ENCODE results near the gene HDGFL3. TPM values are rescaled to one million over a fixed set of nuclear protein-coding genes. Genes with fewer than 3 reads are reported as not detected.
A peak's percentile ranks its signal among the peaks of the same experiment; 100 is the strongest.

HDGFL3 gene
- total RNA-seq, result 10 to 100 TPM in 3 of 4 donors, 1 to 10 TPM in 1; 5.7 to 19.0 (median 12.4) TPM

DNA sequence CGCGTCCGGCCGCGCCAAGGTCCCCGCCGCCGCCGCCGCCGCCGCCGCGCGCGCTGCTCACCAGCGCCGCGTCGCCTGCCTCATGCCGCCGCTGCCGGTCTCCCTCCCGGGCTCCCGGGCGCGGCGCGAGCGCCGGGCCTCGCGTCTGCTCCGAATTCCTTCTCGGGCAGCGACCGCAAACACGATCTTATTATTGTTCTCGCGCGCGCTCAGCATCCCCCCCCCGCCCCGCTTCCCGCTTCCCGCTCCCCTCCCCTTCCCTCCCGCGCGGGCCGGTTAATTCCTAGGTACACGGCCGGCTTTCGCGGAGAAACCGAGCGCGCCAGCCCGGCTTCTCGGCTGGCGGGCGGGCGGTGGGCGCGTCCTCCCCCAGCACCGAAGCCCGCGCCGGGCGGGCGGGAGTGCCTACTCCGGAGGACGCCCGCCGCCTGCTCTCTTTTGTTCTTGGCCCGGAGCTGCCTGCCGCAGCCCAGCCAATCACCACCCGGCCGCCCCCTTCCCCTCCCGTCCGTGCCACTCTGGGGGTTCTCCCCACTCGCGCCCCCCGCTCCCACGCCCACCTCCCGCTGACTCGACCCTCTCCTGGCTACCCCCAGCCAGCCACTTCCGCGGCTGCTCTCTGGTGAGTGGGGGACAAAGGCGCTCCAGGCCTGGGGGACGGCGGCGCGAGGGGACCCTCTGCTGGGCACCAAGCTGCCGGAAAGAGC is at the start of gene HDGFL3:
TSS of gene HDGFL3 (minus strand) at position 164 of the 707 bp plus-strand sequence. CDS start 409 bp downstream, outside the sequence.
- WGBS, 2 donors, result 1% methylated on average over 28 to 78 of the region's 94 CpGs
- DNase-seq (ENCODE audit: low spot score in 2 of 2), result peak in 1 of 2 donors; percentile 92
- intact Hi-C loops (cut with DNase I; ENCODE audit: low total_unique reads), result no loop called here
- H3K4me3 ChIP-seq (ENCODE audit: low read depth, poor library complexity, severe bottlenecking), result peak within 1 kb of the TSS; percentile 62
- TF ChIP-seq, protein P1, sequence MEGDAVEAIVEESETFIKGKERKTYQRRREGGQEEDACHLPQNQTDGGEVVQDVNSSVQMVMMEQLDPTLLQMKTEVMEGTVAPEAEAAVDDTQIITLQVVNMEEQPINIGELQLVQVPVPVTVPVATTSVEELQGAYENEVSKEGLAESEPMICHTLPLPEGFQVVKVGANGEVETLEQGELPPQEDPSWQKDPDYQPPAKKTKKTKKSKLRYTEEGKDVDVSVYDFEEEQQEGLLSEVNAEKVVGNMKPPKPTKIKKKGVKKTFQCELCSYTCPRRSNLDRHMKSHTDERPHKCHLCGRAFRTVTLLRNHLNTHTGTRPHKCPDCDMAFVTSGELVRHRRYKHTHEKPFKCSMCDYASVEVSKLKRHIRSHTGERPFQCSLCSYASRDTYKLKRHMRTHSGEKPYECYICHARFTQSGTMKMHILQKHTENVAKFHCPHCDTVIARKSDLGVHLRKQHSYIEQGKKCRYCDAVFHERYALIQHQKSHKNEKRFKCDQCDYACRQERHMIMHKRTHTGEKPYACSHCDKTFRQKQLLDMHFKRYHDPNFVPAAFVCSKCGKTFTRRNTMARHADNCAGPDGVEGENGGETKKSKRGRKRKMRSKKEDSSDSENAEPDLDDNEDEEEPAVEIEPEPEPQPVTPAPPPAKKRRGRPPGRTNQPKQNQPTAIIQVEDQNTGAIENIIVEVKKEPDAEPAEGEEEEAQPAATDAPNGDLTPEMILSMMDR (IDR thresholded peaks at IDR 0.05), result no peak
- TF ChIP-seq POLR2A (IDR thresholded peaks at IDR 0.05), result no peak

DNA sequence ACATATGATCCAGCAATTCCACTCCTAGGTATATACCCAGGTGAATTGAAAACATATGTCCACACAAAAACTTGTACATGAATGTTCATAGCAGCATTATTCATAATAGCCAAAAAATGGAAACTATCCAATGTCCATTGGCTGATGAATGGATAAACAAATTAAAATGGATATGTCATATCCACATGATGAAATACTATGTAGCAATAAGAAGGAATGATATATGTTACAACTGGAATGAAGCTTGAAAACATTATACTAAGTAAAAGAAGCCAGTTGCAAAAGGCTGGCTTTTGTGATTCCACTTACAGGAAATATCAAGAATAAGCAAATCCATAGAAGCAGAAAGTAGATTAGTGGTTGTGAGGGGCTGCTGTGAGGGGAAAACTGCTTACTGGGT is 43.2 kb upstream of the HDGFL3 start:
- intact Hi-C loops (cut with DNase I; ENCODE audit: low total_unique reads), result no loop called here
- TF ChIP-seq POLR2A (IDR thresholded peaks at IDR 0.05), result no peak
- TF ChIP-seq, protein P1 (IDR thresholded peaks at IDR 0.05), result no peak
- DNase-seq (ENCODE audit: low spot score in 2 of 2), result no peak
- no peak overlapping the region for H3K4me3 ChIP-seq (ENCODE audit: low read depth, poor library complexity, severe bottlenecking)

DNA sequence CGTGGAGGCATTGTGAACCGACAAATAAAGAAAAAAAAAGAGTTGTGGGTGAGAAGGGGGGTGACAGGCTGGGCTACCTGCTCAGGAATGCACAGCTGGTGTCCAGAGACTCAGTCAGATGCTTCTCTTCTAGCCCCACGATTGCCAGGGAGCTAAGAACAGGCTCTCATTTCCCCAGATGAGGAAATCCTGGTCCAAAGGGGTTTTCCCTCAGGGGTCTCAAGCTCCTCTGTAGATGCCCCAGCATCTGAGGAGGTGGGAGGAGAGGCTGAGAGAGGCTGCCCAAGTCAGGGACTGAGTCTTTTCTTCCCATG is 41.4 kb upstream of the HDGFL3 start:
- DNase-seq (ENCODE audit: low spot score in 2 of 2), result no peak
- no peak overlapping the region for H3K4me3 ChIP-seq (ENCODE audit: low read depth, poor library complexity, severe bottlenecking)
- TF ChIP-seq, protein P1 (IDR thresholded peaks at IDR 0.05), result no peak
- no peak for TF ChIP-seq POLR2A (IDR thresholded peaks at IDR 0.05)
- intact Hi-C loops (cut with DNase I; ENCODE audit: low total_unique reads), result loop anchor here (2.0 to 5.0 kb wide), 2 partner anchors 132 to 313 kb away; no protein-coding TSS in a partner anchor
- WGBS, 2 donors, result 25 to 27% methylated on average over 3 of the region's 3 CpGs

DNA sequence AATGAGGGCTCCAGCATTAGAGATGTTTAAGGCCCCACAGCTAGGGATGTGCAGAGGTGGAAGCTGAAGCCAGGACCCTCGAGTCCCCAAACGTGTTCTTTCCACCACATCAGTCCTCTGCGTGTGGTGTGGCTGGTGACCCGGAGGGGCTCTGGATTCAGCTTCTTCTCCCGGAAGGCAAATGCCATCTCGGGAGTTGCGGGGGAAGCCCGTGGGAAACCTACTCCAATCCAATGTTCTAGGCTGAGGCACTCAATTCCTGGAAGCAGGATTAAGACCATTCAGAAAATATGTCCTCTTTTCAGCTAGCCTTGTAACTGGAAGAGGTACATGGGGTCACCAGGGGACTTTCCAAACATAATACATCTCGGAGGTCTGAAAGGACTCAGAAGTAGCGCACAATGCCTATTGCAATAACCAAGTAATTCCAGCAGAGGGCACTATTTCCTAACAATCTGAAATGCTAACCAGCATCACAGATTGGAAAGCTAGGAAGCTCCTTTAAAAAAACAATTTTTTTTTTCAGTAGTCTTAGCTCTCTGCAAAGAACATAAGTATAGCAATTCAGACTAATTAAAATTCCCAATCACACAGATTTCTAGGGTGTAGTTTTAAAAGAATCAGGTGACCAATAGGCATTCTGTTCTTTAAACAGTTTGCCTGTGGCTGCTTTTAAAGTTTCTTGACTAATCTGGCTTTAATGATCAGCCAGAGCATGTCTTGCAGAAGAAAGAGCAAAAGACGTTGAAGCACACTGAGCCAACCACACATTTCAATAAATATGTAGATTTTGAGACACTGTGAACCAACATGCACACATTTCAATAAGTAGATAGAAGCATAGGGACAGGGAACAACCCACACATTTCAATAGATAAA is 40.8 kb upstream of the HDGFL3 start:
- H3K4me3 ChIP-seq (ENCODE audit: low read depth, poor library complexity, severe bottlenecking), result no peak overlapping the region
- intact Hi-C loops (cut with DNase I; ENCODE audit: low total_unique reads), result loop anchor here (2.0 to 5.0 kb wide), 2 partner anchors 132 to 314 kb away; no protein-coding TSS in a partner anchor
- no peak for TF ChIP-seq POLR2A (IDR thresholded peaks at IDR 0.05)
- TF ChIP-seq, protein P1 (IDR thresholded peaks at IDR 0.05), result peak in 2 of 3 donors; percentile 44 to 70
- DNase-seq (ENCODE audit: low spot score in 2 of 2), result peak in 1 of 2 donors; percentile 39
- WGBS, 2 donors, result 24 to 33% methylated on average over 11 of the region's 11 CpGs

DNA sequence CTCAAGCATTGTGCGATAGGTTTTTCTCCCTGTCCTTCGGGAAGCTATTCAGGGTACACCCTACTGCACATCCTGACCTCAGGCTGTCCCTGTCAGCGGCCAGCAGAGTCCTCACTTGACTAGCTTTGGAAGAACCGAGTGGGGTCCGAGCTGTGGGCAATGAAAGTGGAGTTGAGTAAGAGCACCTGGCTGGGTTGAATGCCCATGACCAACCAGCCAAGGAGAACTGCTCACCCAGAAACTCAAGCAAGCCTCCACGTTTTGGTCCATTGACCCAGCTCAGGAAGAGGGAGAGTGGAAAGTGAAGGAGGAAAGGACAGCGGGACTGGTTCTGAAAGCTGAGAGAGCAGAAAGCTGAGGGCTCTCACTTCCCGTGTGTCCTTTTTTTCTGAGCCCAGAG is 36.0 kb upstream of the HDGFL3 start:
- 67 to 84% methylated on average over 8 of the region's 8 CpGs for WGBS, 2 donors
- intact Hi-C loops (cut with DNase I; ENCODE audit: low total_unique reads), result no loop called here
- no peak overlapping the region for H3K4me3 ChIP-seq (ENCODE audit: low read depth, poor library complexity, severe bottlenecking)
- no peak for TF ChIP-seq POLR2A (IDR thresholded peaks at IDR 0.05)
- TF ChIP-seq, protein P1 (IDR thresholded peaks at IDR 0.05), result no peak
- DNase-seq (ENCODE audit: low spot score in 2 of 2), result peak in 1 of 2 donors; percentile 64
